Measurements from ENCODE around the gene LRCH2.

DNA sequence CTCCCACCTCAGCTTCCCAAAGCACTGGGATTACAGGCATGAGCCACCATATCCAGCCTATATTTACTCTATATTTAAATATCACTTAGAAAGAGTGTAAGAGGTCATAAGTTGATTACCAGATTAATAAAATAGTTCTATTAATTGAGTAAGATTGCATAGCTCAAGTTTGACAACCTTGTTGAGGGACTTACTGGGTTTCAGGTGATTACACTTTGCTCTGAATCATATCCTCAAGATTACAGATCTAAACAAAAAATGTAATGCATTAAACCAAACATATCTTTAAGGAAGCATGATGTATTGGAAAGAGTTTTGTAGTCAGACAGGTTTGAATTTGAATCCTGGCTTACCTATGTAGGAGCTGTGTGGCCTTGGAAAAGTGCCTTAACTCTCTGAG lies 168.6 kb downstream of the LRCH2 start:
- TF ChIP-seq GATA3 (IDR thresholded peaks at IDR 0.05; ENCODE audit: low read depth, low read length) (no peak), GATA2 (IDR thresholded peaks at IDR 0.05; ENCODE audit: low read depth, low read length) (no peak)

Data from SH-SY5Y (cell line).